ENCODE data around the gene SEMA3A. TPM values are rescaled to one million over a fixed set of nuclear protein-coding genes. Genes with fewer than 3 reads are reported as not detected.

Gene SEMA3A
- 13.0 and 23.2 TPM in 2 replicates for total RNA-seq

GRCh38 chr7:84194484-84195271 lies at the start of gene SEMA3A:
Gene SEMA3A (minus strand): TSS chr7:84194789. CDS start chr7:84194586, 203 bp downstream.

Measured in vein endothelial cell (primary cell).